Measurements from ENCODE around the gene ANO1. TPM values are rescaled to one million over a fixed set of nuclear protein-coding genes. Genes with fewer than 3 reads are reported as not detected.

Gene ANO1
- polyA plus RNA-seq, 3 donors: not detected

DNA sequence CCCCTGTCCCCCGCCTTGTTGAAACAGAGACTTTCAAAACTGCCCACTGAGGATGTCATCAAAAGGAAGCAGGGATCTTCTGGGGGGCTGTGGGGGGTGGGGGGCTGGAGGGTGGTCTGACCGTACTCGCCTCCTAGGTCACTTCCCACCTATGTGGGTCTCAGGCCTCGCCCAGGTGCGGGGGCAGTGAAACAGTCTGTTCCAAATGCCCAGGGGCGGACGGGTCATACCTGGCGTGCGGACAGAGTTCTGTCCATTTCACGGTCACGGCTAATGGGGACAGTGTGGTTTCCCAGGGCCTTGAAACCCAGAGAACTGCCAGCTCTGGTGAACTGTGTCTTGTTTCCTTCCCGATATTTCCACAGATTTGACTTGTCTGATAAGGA is 27.2 kb downstream of the ANO1 start:
- Mint-ChIP-seq H3K27me3 (ENCODE audit: low read depth in 3 of 3) (peaks cover 5 to 16% (median 5%) of the 10 kb centered on the region in 3 donors), H3K4me1 (no peaks in the 10 kb centered on the region)
- no peaks in the 10 kb centered on the region for H3K9me3 ChIP-seq (replicated peaks in 1 of 2; ENCODE audit: control insufficient read depth in 1 of 2, insufficient read depth in 1 of 2, low read length in 2 of 2)

DNA sequence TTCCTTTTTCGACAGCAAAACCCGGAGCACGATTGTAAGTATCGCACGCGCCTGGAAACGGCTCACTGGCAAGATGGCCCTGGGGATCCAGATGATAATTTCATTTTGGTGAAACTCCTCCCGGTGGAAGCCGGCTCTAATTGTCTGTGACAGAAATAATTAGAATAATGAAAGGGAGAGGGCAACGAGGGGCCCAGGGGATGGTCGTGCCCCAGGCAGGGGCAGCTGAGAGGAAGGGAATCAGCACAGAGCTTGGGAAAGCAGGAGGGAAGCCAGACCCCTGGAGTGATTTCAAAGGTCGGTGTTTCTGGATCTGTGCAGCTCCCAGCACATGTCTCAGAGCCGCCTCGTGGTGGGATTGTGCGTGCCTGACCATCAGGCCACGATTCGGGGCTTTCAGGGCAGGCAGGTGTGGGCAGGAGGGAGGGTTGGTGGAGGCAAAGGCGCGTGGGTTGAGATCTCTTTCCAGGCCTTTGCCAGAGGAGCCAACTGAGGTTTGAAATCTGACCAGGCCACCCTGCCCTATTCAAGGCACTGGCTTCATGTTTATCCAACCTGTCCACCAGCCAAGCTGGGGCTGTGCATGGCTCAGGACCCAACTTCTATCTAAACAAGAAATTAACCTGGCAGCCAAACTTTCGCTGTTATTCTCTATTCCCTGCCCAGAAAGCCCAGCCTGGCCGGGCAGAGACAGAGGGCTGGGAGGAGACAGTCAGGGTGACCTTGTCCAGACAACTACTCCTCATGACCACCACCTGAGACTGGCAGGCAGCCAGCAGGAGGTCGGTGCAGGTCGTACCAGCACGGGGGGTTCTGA is 27.8 kb downstream of the ANO1 start:
- no peaks in the 10 kb centered on the region for H3K36me3 ChIP-seq (replicated peaks in 1 of 2; ENCODE audit: control insufficient read depth in 1 of 2, insufficient read depth in 2 of 2, low read length in 2 of 2)
- Mint-ChIP-seq H3K4me1 (no peaks in the 10 kb centered on the region), H3K27ac (no peak overlapping the region), H3K9me3 (no peaks in the 10 kb centered on the region), H3K27me3 (ENCODE audit: low read depth in 3 of 3) (peaks cover 3 to 17% (median 5%) of the 10 kb centered on the region in 3 donors), H3K4me3 (no peak overlapping the region), H3K36me3 (no peaks in the 10 kb centered on the region)
- no peaks in the 10 kb centered on the region for H3K4me1 ChIP-seq (ENCODE audit: control insufficient read depth in 1 of 2, insufficient read depth in 2 of 2, low read length in 2 of 2)
- H2AFZ ChIP-seq (ENCODE audit: insufficient read depth, low read depth, low read length, poor library complexity, severe bottlenecking): no peak overlapping the region
- 76% methylated on average over 20 of the region's 24 CpGs for WGBS (ENCODE audit: insufficient coverage)
- H3K27ac ChIP-seq (ENCODE audit: low read depth in 1 of 2, low read length in 2 of 2): no peak overlapping the region
- no peak for DNase-seq
- intact Hi-C loops (cut with micrococcal nuclease): no loop called here
- H4K20me1 ChIP-seq (ENCODE audit: insufficient read depth, low read length): no peaks in the 10 kb centered on the region
- no peak overlapping the region for H3K9ac ChIP-seq (ENCODE audit: insufficient read depth, low read length, poor library complexity, severe bottlenecking)
- H3K4me2 ChIP-seq (replicated peaks; ENCODE audit: extremely low read depth, low read length, poor library complexity, severe bottlenecking): no peak overlapping the region
- no peak overlapping the region for H3K4me3 ChIP-seq (replicated peaks in 1 of 3; ENCODE audit: low read depth in 2 of 3, low read length in 3 of 3)
- H3K27me3 ChIP-seq (ENCODE audit: control insufficient read depth in 2 of 2, insufficient read depth in 2 of 2, low read length in 2 of 2): no peaks in the 10 kb centered on the region
- no peaks in the 10 kb centered on the region for H3K79me2 ChIP-seq (ENCODE audit: insufficient read depth, low read length)
- no peaks in the 10 kb centered on the region for H3K9me3 ChIP-seq (replicated peaks in 1 of 2; ENCODE audit: control insufficient read depth in 1 of 2, insufficient read depth in 1 of 2, low read length in 2 of 2)
- no peak for TF ChIP-seq CTCF (IDR thresholded peaks at IDR 0.05)

More for the DNA sequence above, 27.2 kb downstream of the ANO1 start:
- Histone ChIP-seq H3K36me3 (replicated peaks in 1 of 2; ENCODE audit: control insufficient read depth in 1 of 2, insufficient read depth in 2 of 2, low read length in 2 of 2) (no peaks in the 10 kb centered on the region), H3K4me1 (ENCODE audit: control insufficient read depth in 1 of 2, insufficient read depth in 2 of 2, low read length in 2 of 2) (no peaks in the 10 kb centered on the region), H2AFZ (ENCODE audit: insufficient read depth, low read depth, low read length, poor library complexity, severe bottlenecking) (no peak overlapping the region), H3K9ac (ENCODE audit: insufficient read depth, low read length, poor library complexity, severe bottlenecking) (no peak overlapping the region), H3K27me3 (ENCODE audit: control insufficient read depth in 2 of 2, insufficient read depth in 2 of 2, low read length in 2 of 2) (no peaks in the 10 kb centered on the region), H3K4me2 (replicated peaks; ENCODE audit: extremely low read depth, low read length, poor library complexity, severe bottlenecking) (no peak overlapping the region), H4K20me1 (ENCODE audit: insufficient read depth, low read length) (no peaks in the 10 kb centered on the region), H3K79me2 (ENCODE audit: insufficient read depth, low read length) (no peaks in the 10 kb centered on the region), H3K4me3 (replicated peaks in 1 of 3; ENCODE audit: low read depth in 2 of 3, low read length in 3 of 3) (no peak overlapping the region), H3K27ac (ENCODE audit: low read depth in 1 of 2, low read length in 2 of 2) (no peak overlapping the region)
- Mint-ChIP-seq H3K9me3 (no peaks in the 10 kb centered on the region), H3K27ac (no peak overlapping the region), H3K4me3 (no peak overlapping the region), H3K36me3 (no peaks in the 10 kb centered on the region)
- no peak for TF ChIP-seq CTCF (IDR thresholded peaks at IDR 0.05)
- DNase-seq: no peak
- intact Hi-C loops (cut with micrococcal nuclease): no loop called here
- 79% methylated on average over 9 of the region's 12 CpGs for WGBS (ENCODE audit: insufficient coverage)
